Mesenchymal stem cell (in vitro differentiated cells and primary cell): ENCODE measurements around the gene OGFOD3.

Experiments
- DNase-seq: peaks from one replicate; pipeline ENCODE4 v3.0.0-alpha.2; 2013
- H2AFZ ChIP-seq: one replicate; pipeline ENCODE4 v1.6.1; 2013; ENCODE audit warnings: low read depth, mild to moderate bottlenecking, control low read depth, inconsistent platforms, low read length, moderate library complexity
- H2AK5ac ChIP-seq: 2 replicates; pipeline ENCODE4 v1.6.1; 2013; ENCODE audit warnings: low read length, moderate library complexity, mild to moderate bottlenecking, inconsistent platforms; ENCODE audit not compliant: severe bottlenecking
- H2BK120ac ChIP-seq: one replicate; pipeline ENCODE4 v1.6.1; 2013; ENCODE audit warnings: low read depth, mild to moderate bottlenecking, inconsistent platforms, low read length, moderate library complexity
- H2BK12ac ChIP-seq, 2 experiments: one replicate each; pipeline ENCODE4 v1.6.1; 2013; ENCODE audit warnings: inconsistent platforms in 2 of 2, low read length in 2 of 2, mild to moderate bottlenecking in 2 of 2, moderate library complexity in 2 of 2, control low read depth in 1 of 2
- H2BK15ac ChIP-seq: one replicate; pipeline ENCODE4 v1.6.1; 2013; ENCODE audit warnings: mild to moderate bottlenecking, low read depth, inconsistent platforms; ENCODE audit not compliant: poor library complexity, severe bottlenecking
- H2BK5ac ChIP-seq: 2 replicates; pipeline ENCODE4 v1.6.1; 2013; ENCODE audit warnings: low read depth, mild to moderate bottlenecking, low read length, control low read depth, inconsistent platforms; ENCODE audit not compliant: poor library complexity, severe bottlenecking
- H3K14ac ChIP-seq, 2 experiments: one replicate each; pipeline ENCODE4 v1.6.1; 2013; ENCODE audit warnings: inconsistent platforms in 2 of 2, low read length in 2 of 2, control low read depth in 1 of 2, mild to moderate bottlenecking in 1 of 2, moderate library complexity in 1 of 2
- H3K18ac ChIP-seq, 2 experiments: one replicate each; pipeline ENCODE4 v1.6.1; 2013; ENCODE audit warnings: inconsistent platforms in 2 of 2, low read length in 2 of 2, control low read depth in 1 of 2, low read depth in 1 of 2, mild to moderate bottlenecking in 1 of 2
- H3K23ac ChIP-seq, 2 experiments: one replicate each; pipeline ENCODE4 v1.6.1; 2013; ENCODE audit warnings: inconsistent platforms in 2 of 2, low read length in 2 of 2, mild to moderate bottlenecking in 2 of 2, moderate library complexity in 2 of 2, control low read depth in 1 of 2
- H3K27ac ChIP-seq: 2 replicates; pipeline ENCODE4 v1.5.1; 2013; ENCODE audit warnings: mild to moderate bottlenecking, moderate library complexity, low read length, control low read depth, inconsistent platforms; ENCODE audit not compliant: poor library complexity, severe bottlenecking
- H3K27me3 ChIP-seq, 2 experiments: 2 replicates each; pipeline versions ENCODE4 v1.6.1 to v1.7.0; 2013; ENCODE audit warnings: low read length in 2 of 2, mild to moderate bottlenecking in 2 of 2, moderate library complexity in 2 of 2, control low read depth in 1 of 2, inconsistent platforms in 1 of 2; ENCODE audit not compliant: control insufficient read depth in 1 of 2, insufficient read depth in 1 of 2
- H3K36me3 ChIP-seq, 2 experiments: 2 replicates each; pipeline versions ENCODE4 v1.6.1 to v1.7.0; 2013; ENCODE audit warnings: low read length in 2 of 2, control low read depth in 1 of 2, inconsistent platforms in 1 of 2, low read depth in 1 of 2, mild to moderate bottlenecking in 1 of 2; ENCODE audit not compliant: insufficient read depth in 2 of 2, control insufficient read depth in 1 of 2
- H3K4ac ChIP-seq, 2 experiments: one replicate each; pipeline ENCODE4 v1.6.1; 2013; ENCODE audit warnings: inconsistent platforms in 2 of 2, low read length in 2 of 2, mild to moderate bottlenecking in 2 of 2, moderate library complexity in 2 of 2, control low read depth in 1 of 2, low read depth in 1 of 2
- H3K4me1 ChIP-seq: 2 replicates; pipeline ENCODE4 v1.6.1; 2013; ENCODE audit warnings: low read depth, low read length, control low read depth; ENCODE audit not compliant: control insufficient read depth, insufficient read depth
- H3K4me2 ChIP-seq: 2 replicates; pipeline ENCODE4 v1.6.1; 2013; ENCODE audit warnings: low read length, mild to moderate bottlenecking, inconsistent platforms; ENCODE audit not compliant: poor library complexity, severe bottlenecking
- H3K4me3 ChIP-seq, 2 experiments: 2 replicates each; pipeline versions ENCODE4 v1.5.1 to v1.7.0; 2013; ENCODE audit warnings: low read length in 2 of 2, mild to moderate bottlenecking in 2 of 2, control low read depth in 1 of 2, low read depth in 1 of 2; ENCODE audit not compliant: insufficient read depth in 1 of 2
- H3K79me1 ChIP-seq: replicated peaks from 2 replicates; pipeline ENCODE4 v1.6.1; 2013; ENCODE audit warnings: mild to moderate bottlenecking, control low read depth, low read length, inconsistent platforms; ENCODE audit not compliant: poor library complexity, severe bottlenecking
- H3K9ac ChIP-seq: 2 replicates; pipeline ENCODE4 v1.7.0; 2013; ENCODE audit warnings: mild to moderate bottlenecking, low read length, moderate library complexity
- H3K9me3 ChIP-seq: 2 replicates; pipeline ENCODE4 v1.7.0; 2013; ENCODE audit warnings: mild to moderate bottlenecking, low read length; ENCODE audit not compliant: control insufficient read depth
- H4K8ac ChIP-seq: one replicate; pipeline ENCODE4 v1.6.1; 2013; ENCODE audit warnings: inconsistent platforms, mild to moderate bottlenecking, low read length, moderate library complexity
- H4K91ac ChIP-seq: one replicate; pipeline ENCODE4 v1.6.1; 2013; ENCODE audit warnings: mild to moderate bottlenecking, low read length, inconsistent platforms
- WGBS: methylation state at CpG from one replicate; pipeline ENCODE4 v1.1.7; 2013; ENCODE audit warnings: mixed read lengths; 5-methylcytosine and 5-hydroxymethylcytosine counted together

The OGFOD3 gene

DNA sequence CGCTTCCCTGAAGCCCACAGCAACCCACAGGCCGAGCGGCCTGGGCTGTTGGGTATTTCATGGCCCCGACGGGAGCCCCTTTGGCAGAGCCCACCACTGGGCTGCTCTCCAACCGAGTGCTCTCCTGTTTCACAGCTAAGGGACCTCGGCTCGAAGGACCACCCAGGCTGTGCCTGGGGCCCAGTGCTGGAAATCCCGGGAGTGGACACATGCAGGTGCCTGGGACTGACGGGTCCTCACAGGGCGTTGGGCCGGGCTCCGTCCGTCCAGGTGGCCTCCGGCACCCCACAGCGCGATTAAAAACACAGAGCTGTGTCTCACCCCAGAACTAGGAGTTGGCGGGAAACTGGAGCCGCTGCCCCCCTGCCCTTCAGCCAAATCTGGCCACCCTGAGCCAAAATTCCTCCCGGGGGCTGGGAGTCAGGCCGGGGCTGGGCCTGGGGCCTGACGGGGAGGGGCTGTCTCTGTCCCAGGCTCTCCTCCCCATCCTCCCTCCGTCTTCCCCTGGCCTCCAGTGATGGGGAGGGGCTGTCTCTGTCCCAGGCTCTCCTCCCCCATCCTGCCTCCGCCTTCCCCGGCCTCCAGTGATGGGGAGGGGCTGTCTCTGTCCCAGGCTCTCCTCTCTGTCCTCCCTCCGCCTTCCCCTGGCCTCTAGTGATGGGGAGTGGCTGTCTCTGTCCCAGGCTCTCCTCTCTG, 32.7 kb downstream of the OGFOD3 start:
- Histone ChIP-seq H3K4me2 (no peak overlapping the region), H2AK5ac (no peak overlapping the region), H3K9ac (no peak overlapping the region), H2BK12ac (no peak overlapping the region), H3K4me1 (peaks cover 21% of the 10 kb centered on the region), H2BK5ac (no peak overlapping the region), H3K18ac (no peak overlapping the region), H3K4me3 (no peak overlapping the region), H3K4ac (no peak overlapping the region), H3K79me1 (no peaks in the 10 kb centered on the region), H4K8ac (no peak overlapping the region), H3K36me3 (peaks cover 0 to 4% of the 10 kb centered on the region in 2 experiments), H2AFZ (no peak overlapping the region), H3K27ac (no peak overlapping the region), H4K91ac (no peak overlapping the region), H2BK120ac (no peak overlapping the region), H3K27me3 (peaks cover 20 to 32% of the 10 kb centered on the region in 2 experiments), H3K23ac (no peak overlapping the region), H3K14ac (no peak overlapping the region), H2BK15ac (no peak overlapping the region), H3K9me3 (no peaks in the 10 kb centered on the region)
- WGBS: 83% methylated on average over 19 of the region's 26 CpGs
- DNase-seq: no peak

DNA sequence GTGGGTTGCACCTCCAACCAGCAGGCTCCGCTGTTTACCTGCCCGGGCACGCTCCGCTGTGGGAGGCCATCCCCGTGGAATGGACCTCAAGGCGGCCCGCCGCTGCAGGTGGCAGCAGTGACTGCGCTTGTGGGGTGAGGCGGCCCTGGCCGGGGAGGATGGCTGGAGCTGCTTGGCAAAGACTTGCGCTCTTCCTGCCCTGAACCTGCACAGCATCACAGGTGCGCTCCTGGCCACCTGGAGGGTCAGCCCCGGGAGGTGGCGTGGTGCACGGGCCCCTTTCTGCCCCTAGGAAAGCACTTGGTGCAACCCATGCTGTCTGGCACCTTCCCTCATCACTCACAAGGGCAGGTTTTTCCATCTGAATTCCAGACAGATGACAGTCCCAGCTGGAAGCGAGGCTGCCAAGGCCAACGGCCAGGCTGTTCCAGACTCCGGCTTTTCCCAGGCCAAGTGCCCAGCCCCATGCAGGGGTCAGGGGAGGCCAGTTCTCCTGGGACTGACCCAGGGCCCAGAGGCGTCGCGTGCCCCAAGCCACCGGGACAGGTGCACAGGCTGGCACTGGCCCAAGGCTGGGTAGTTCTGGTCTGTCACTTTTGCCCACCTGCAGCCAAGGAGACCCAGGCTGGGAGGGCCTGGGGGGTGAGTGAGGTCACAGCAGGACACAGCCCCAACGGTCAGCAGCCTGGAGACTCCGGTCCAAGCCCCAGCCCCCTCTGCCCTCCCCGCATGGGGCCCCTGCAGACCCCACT, 33.5 kb downstream of the OGFOD3 start:
- no peak overlapping the region for H2AK5ac ChIP-seq
- no peaks in the 10 kb centered on the region for H3K9me3 ChIP-seq
- no peak overlapping the region for H3K18ac ChIP-seq
- H3K4me3 ChIP-seq: no peak overlapping the region
- WGBS: 73% methylated on average over 25 of the region's 26 CpGs
- no peak overlapping the region for H3K14ac ChIP-seq
- H3K79me1 ChIP-seq: no peaks in the 10 kb centered on the region
- H2BK12ac ChIP-seq: no peak overlapping the region
- H3K9ac ChIP-seq: no peak overlapping the region
- H3K4ac ChIP-seq: no peak overlapping the region
- no peaks in the 10 kb centered on the region for H3K36me3 ChIP-seq
- peak; percentile 22 for DNase-seq
- no peak overlapping the region for H4K8ac ChIP-seq
- no peak overlapping the region for H3K4me2 ChIP-seq
- H2BK120ac ChIP-seq: no peak overlapping the region
- peak overlapping the region in 1 of 2 experiments; percentile 16 for H3K23ac ChIP-seq
- H2AFZ ChIP-seq: no peak overlapping the region
- H4K91ac ChIP-seq: no peak overlapping the region
- H3K4me1 ChIP-seq: peaks cover 21% of the 10 kb centered on the region
- H3K27me3 ChIP-seq: peaks cover 23 to 37% of the 10 kb centered on the region in 2 experiments
- no peak overlapping the region for H2BK5ac ChIP-seq
- no peak overlapping the region for H2BK15ac ChIP-seq
- no peak overlapping the region for H3K27ac ChIP-seq

DNA sequence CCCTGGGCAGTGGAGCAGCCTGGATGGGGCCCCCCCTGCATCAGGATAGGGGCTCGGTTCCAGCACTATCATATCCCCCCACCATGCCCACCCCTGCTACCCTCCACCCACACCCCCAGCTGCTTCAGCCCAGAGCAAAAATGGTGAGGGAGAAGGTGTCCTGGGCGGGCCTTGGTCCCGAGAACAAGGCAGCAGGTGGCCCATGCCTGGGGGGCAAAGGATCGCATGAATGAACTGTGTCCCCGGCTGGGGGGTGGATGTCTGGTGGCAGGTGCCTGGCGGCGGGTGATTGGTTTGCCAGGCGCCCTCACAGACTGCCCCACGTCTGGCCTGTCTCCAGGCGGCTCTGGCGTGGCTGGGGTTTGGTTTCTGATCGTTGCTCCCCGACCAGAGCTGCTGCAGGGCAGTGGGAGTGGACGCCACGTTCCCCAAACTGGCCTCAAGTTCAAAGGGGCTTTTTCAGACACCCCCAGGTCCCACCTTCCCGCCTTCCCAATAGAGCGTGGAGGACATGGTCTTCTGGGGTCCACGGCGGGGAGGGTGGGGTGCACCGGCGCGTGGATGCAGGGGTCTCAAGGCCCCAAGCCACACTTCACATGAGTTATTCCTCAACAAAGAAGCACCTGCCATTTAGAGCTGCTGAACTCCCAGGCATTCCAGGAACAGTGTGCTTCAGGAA, 34.2 kb downstream of the OGFOD3 start:
- H3K18ac ChIP-seq: no peak overlapping the region
- peaks cover 22% of the 10 kb centered on the region for H3K4me1 ChIP-seq
- peaks cover 26 to 42% of the 10 kb centered on the region in 2 experiments for H3K27me3 ChIP-seq
- H3K23ac ChIP-seq: no peak overlapping the region
- no peak overlapping the region for H2BK120ac ChIP-seq
- no peak overlapping the region for H3K27ac ChIP-seq
- no peak overlapping the region for H2BK5ac ChIP-seq
- no peak overlapping the region for H4K91ac ChIP-seq
- no peak overlapping the region for H3K4me2 ChIP-seq
- DNase-seq: no peak
- H3K14ac ChIP-seq: no peak overlapping the region
- no peaks in the 10 kb centered on the region for H3K79me1 ChIP-seq
- H3K9me3 ChIP-seq: no peaks in the 10 kb centered on the region
- no peak overlapping the region for H2BK15ac ChIP-seq
- no peak overlapping the region for H4K8ac ChIP-seq
- no peak overlapping the region for H3K4me3 ChIP-seq
- H3K4ac ChIP-seq: no peak overlapping the region
- H3K9ac ChIP-seq: no peak overlapping the region
- H2AK5ac ChIP-seq: no peak overlapping the region
- WGBS: 83% methylated on average over 21 of the region's 22 CpGs
- H2BK12ac ChIP-seq: no peak overlapping the region
- peaks cover 0 to 3% of the 10 kb centered on the region in 2 experiments for H3K36me3 ChIP-seq
- H2AFZ ChIP-seq: no peak overlapping the region

DNA sequence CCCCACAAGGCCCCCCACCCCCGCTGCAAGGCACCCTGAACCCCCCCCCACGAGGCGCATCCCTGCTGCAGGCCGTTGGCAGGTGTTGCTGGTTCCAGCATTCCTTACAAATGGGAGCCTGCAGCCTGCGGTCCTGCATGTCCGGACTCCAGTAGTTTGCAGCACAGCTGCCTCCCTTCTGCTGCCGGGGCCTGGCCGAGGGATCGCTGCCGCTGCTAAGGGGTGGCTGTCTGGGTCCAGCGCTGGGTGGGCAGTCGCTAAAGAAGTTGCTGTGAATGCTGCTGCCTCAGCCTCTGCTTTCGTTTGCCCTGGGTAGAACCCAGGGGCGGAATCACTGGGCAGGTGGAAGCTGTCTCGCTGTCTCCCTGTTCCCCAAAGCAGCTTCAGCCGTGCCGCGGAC, 35.0 kb downstream of the OGFOD3 start:
- peaks cover 0 to 3% of the 10 kb centered on the region in 2 experiments for H3K36me3 ChIP-seq
- H3K27ac ChIP-seq: no peak overlapping the region
- H2BK5ac ChIP-seq: no peak overlapping the region

More for the DNA sequence above, 35.0 kb downstream of the OGFOD3 start:
- Histone ChIP-seq H3K9me3 (no peaks in the 10 kb centered on the region), H3K4me2 (no peak overlapping the region), H3K9ac (no peak overlapping the region), H3K4me3 (no peak overlapping the region), H3K4me1 (peaks cover 22% of the 10 kb centered on the region), H3K27me3 (peaks cover 31 to 47% of the 10 kb centered on the region in 2 experiments), H4K91ac (no peak overlapping the region), H2BK120ac (no peak overlapping the region), H3K79me1 (no peaks in the 10 kb centered on the region), H3K4ac (no peak overlapping the region), H3K18ac (no peak overlapping the region), H3K23ac (no peak overlapping the region), H2BK15ac (no peak overlapping the region), H4K8ac (no peak overlapping the region), H3K14ac (no peak overlapping the region), H2AFZ (no peak overlapping the region), H2BK12ac (no peak overlapping the region), H2AK5ac (no peak overlapping the region)
- 84% methylated on average over 18 of the region's 18 CpGs for WGBS
- DNase-seq: no peak
